Endothelial cell of umbilical vein (primary cell): Measurements from ENCODE around the gene KAT2B.

Experiments
- CTCF ChIP-seq, 2 donors: IDR thresholded peaks; 1 replicate in 1 of 2; 2 replicates in 1 of 2; pipeline ENCODE4 v1.5.1; 2011; ENCODE audit warnings: low read length in 2 of 2, mild to moderate bottlenecking in 2 of 2, moderate library complexity in 2 of 2, control low read depth in 1 of 2, inconsistent platforms in 1 of 2, low read depth in 1 of 2; ENCODE audit not compliant: insufficient read depth in 1 of 2; ENCODE audit errors: extremely low read depth in 1 of 2
- MYC ChIP-seq: IDR thresholded peaks from one replicate; pipeline ENCODE4 v1.6.1; 2011; ENCODE audit warnings: mild to moderate bottlenecking, low read depth, low read length
- POLR2AphosphoS5 ChIP-seq: IDR thresholded peaks from 2 replicates; pipeline ENCODE4 v1.6.1; 2012; ENCODE audit warnings: low read depth, mild to moderate bottlenecking, control low read depth, low read length, moderate library complexity; ENCODE audit not compliant: insufficient read depth

DNA sequence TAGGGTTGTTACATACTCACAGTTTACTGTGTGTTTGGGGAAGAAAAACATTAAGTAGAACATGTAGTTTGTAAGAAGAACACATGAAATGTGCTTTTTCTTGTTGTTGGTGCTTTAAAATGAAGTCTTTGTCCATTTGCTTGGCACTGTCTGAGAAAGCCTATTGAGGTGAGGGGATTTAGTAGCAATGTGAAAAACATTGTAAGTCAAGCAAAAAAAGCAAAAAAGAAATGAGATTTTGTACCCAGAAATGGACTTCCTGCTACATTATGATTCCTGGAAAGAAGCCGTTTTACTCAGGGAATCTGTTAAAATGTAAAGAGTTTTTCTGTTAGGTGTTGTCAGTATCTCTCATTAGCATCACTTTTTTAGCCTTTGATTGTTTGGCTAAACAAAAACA lies 59.9 kb downstream of the KAT2B start:
- TF ChIP-seq CTCF (IDR thresholded peaks at IDR 0.05; ENCODE audit: extremely low read depth in 1 of 2, insufficient read depth in 1 of 2, low read depth in 1 of 2, low read length in 2 of 2), result no peak
- TF ChIP-seq MYC, result no peak
- no peak for TF ChIP-seq POLR2AphosphoS5
